HG03571 (cell line): ENCODE results near the gene EPHA10.
"Not testable (repeated sequence)": the region's sequence is repeated elsewhere in the genome, so short reads cannot be mapped to it uniquely, and the experiment has no call there.

ENCODE experiments used
- ATAC-seq: cut with Tn5 transposase; IDR thresholded peaks from one replicate; pipeline ENCODE4 v1.9.1; 2021; ENCODE audit not compliant: unreplicated experiment

Gene EPHA10

DNA sequence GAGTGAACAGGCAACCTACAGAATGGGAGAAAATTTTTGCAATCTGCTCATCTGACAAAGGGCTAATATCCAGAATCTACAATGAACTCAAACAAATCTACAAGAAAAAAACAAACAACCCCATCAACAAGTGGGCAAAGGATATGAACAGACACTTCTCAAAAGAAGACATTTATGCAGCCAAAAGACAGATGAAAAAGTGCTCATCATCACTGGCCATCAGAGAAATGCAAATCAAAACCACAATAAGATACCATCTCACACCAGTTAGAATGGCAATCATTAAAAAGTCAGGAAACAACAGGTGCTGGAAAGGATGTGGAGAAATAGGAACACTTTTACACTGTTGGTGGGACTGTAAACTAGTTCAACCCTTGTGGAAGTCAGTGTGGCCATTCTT lies 6.5 kb upstream of the EPHA10 start:
- ATAC-seq: not testable (repeated sequence)

DNA sequence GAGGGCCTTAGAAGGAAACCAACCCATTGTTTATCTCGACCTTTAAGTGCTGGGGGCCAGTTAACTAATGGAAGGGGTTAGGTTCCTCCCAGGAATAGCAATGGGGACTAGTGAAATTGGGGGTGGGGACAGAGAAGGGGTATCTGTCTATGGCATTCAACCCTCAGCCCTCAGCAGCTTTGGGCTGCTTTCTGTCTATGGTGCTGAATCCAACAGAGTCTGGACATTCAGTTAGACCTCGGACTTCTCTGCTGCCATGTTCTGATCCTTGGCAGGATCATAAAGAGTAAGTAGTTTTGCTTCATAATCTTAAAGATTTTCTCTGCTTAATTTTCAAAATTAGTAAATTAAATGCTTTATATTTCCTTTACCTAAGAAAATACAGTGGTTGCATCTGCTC lies 2.6 kb upstream of the EPHA10 start:
- no peak for ATAC-seq

GRCh38 chr1:37765916-37766664 lies 1.2 kb upstream of the EPHA10 start:
- ATAC-seq: no peak

DNA sequence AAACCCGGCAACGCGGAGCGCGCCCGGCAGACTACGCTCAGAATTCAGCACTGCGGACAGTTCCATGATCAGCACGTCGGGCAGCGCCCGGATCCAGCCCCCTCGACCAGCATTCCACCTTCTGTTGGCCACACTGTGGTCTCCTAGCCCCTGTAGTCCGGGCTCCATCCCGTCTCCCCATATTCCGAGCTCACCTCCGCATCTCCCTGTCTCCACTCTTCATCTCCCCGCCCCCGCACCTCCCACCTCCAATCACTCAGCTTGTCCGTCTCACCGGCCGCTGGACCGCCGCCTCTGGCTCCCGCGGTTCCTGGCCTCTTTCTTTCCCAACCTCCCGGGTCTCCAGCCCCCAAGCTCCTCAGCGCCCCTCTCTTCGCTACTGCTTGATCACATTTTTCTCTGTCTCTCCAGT lies 500 bp downstream of the EPHA10 start:
- no peak for ATAC-seq

- no peak for ATAC-seq
These were observed 1.0 kb downstream of the EPHA10 start for GRCh38 chr1:37763791-37764413.

DNA sequence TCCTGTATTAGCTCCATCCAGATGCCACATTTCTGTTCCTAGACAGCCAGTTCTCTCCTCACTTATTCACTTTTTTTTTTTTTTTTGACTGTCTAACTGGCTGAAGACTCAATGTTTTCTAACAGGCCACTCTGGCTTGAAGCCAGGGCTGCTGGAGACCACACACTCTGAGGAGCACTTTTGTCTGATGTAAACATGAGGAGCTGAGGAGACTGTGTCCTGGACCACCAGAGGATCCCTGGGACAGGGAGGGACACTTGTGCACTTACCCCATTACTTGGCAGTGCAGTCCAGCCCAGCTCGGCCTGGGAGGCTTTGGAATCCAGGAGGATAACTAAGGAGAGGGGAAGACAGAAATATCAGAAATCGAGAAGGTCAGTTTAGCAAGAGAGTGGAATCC lies 2.4 kb downstream of the EPHA10 start:
- no peak for ATAC-seq

GRCh38 chr1:37761416-37762095 lies 3.4 kb downstream of the EPHA10 start:
- no peak for ATAC-seq

- ATAC-seq: no peak
These were observed 5.5 kb downstream of the EPHA10 start for GRCh38 chr1:37759451-37759850.

DNA sequence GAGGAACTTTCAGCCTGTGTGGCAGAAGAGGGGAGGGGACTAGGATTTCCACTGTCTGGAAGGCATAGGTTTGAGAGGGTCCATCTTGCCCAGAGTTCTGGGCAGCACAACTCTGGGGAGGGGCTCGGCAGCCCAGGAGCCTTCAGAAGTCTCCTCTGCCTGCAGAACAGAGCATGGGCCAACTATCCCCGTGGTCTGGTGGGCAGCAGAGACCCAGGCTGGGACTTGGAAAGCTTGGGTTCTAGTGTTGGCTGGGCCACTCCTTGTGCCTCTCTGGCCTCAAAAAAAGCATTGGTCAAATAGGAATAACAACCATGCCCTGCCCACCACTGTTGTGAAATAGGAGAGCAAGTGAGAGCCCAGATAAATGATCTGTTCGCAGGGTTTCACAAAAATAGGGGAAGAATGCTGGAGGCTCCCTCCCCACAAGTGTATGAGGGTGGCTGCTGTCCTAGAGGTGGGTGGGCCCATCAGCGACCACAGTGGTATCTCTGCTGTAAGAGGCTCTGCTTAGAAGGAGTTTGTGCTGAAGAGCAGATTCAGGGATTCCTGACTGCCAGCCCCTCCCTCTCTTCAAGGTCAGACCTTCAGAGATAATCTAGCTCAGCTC lies 8.9 kb downstream of the EPHA10 start:
- no peak for ATAC-seq

DNA sequence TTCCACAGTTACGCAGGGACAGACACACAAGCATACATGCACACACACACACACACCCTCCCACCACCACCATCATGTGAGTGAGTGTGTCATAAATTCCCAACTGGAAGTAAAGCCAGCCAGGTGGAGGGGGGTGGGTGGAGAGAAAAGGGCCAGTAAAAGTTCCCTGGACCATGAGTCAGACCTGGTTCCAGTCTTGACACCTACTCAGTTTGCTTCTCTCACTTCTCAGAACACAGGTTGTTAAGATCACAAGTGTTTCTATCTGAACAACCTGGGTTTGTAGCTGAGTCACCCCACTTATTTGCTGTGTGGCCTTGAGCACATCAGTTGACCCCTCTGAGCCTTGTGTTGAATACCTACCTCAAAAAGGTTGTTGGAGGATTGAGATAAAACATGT lies 9.6 kb downstream of the EPHA10 start:
- ATAC-seq: no peak

GRCh38 chr1:37753473-37754321 lies 11.2 kb downstream of the EPHA10 start:
- ATAC-seq: no peak

DNA sequence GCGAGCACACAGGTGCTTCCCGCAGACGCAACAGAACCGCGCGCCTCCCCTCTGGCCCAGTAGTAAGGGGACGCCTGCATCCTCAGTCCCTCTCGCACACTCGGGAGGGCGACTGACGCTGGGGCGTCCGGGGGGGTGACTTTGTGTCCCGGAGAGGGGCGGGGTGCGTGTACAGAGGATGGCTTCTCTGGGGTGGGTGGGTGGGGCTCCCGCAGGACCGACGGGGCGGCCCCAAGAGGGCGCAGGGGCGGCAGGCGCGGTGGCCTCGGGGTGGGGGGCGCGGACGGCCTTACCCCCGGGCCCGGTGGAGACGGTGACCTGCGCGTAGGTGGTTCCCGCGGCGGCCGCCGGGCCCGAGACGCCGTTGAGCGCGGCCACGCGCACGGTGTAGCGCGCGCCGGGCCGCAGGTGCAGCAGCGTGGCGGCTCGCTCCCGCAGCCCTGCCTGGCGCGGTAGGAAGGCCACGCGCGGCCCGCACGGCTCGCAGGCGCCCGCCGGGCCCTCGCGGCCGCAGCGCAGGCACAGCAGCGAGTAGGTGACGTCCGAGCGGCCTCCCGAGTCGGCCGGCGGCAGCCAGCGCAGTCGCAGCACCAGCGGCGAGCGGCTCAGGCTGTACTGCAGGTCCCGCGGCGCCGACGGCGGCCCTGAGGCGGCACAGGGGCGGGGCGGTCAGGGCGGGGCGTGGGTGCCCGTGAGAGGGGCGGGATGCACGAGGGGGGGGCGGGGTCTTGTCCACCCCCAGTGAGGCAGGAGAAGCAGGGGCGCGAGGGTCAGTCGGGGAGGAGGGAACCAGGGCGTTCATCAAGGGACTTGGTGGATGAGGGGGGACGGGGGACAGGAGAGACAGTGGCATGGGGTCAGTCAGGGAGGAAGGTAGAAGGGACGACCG lies 12.1 kb downstream of the EPHA10 start:
- no peak for ATAC-seq

- ATAC-seq: no peak
These were observed 12.7 kb downstream of the EPHA10 start for GRCh38 chr1:37752213-37752582.

DNA sequence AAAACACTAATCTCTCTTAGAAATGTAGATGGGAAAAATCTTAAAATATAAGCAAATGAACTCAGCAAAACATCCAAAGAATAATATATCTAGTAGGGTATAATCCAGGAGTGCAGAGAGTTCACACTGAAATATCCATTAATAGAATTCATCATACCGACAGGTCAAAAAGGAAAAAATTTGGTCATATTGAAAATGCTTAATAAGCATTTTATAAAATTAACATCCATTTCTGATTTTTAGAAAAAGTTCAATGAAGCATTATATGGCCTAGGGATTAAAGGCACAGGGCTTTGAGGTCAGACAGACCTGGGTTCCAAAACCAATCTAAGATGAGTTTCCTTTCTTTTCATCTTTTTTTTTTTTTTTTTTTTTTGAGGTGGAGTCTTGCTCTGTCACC lies 16.4 kb downstream of the EPHA10 start:
- no peak for ATAC-seq

DNA sequence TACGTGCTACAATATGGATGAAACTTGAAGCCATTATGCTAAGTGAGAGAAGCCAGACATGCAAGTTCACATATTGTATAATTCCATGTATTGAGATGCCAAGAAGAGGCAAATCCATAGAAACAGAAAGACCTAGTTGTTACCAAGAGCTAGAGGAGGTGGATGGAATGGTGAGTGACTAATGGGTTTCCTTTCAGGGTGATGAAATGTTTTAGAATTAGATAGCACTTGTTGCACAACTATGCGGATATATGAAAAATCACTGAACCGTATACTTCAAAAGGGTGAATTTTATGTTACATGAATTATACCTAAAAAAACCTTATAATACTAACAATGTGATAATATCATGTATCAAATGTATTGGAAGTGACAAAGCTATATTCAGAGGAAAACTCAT lies 18.1 kb downstream of the EPHA10 start:
- no peak for ATAC-seq

GRCh38 chr1:37741662-37742061 lies 23.3 kb downstream of the EPHA10 start:
- ATAC-seq: no peak

- no peak for ATAC-seq
These were observed 23.8 kb downstream of the EPHA10 start for GRCh38 chr1:37741130-37741529.

GRCh38 chr1:37739222-37739621 lies 25.7 kb downstream of the EPHA10 start:
- no peak for ATAC-seq

DNA sequence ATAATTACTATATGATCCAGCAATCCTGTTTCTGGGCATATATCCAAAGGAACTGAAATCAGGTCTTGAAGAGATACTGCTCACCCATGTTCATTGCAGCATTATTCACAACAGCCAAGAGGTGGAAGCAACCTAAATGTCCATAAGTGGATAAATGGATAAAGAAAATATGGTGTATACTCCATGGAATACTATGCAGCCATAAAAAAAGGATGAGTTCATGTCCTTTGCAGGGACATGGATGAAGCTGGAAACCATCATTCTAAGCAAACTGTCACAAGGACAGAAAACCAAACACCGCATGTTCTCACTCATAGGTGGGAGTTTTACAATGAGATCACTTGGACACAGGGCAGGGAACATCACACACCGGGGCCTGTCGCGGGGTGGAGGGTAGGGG lies 26.3 kb downstream of the EPHA10 start:
- ATAC-seq: not testable (repeated sequence)

DNA sequence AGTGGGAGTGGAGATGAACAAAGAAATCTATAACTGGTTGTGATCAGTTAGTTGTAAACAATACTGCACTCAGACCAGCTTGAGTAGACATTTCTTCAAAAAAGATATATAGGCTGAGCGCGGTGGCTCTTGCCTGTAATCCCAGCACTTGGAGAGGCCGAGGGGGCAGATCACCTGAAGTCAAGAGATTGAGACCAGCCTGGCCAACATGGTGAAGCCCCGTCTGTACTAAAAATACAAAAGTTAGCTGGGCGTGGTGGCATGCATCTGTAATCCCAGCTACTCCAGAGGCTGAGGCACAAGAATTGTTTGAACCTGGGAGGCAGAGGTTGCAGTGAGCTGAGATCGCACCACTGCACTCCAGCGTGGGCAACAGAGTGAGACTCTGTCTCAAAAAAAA lies 26.9 kb downstream of the EPHA10 start:
- not testable (repeated sequence) for ATAC-seq
